ENCODE data around the gene EIF3K.

- TF ChIP-seq CTCF (IDR thresholded peaks at IDR 0.05; ENCODE audit: control extremely low read depth in 1 of 3, insufficient read depth in 1 of 3, low read depth in 1 of 3, low read length in 3 of 3), result no peak
- TF ChIP-seq SP1 (IDR thresholded peaks at IDR 0.05; ENCODE audit: low read depth, low read length), result no peak
- no peak for TF ChIP-seq SIN3A (conservative IDR thresholded peaks at IDR 0.05 in 1 of 2, IDR thresholded peaks at IDR 0.05 in 1 of 2; ENCODE audit: low read depth in 1 of 2, low read length in 2 of 2)
- no peak for TF ChIP-seq JUN (IDR thresholded peaks at IDR 0.05; ENCODE audit: low read depth, low read length)
- TF ChIP-seq POLR2A (IDR thresholded peaks at IDR 0.05; ENCODE audit: control extremely low read depth in 1 of 2, low read depth in 2 of 2, low read length in 2 of 2), result peak in 1 of 2 experiments; percentile 43; a peak in 1 of 3 replicates
- no peak for TF ChIP-seq NANOG (IDR thresholded peaks at IDR 0.05; ENCODE audit: insufficient read depth, low read depth, low read length, poor library complexity, severe bottlenecking)
- TF ChIP-seq CBX5 (IDR thresholded peaks at IDR 0.05; ENCODE audit: low read depth, low read length), result no peak
- TF ChIP-seq EZH2 (IDR thresholded peaks at IDR 0.05; ENCODE audit: low read depth, low read length, severe bottlenecking), result no peak
- TF ChIP-seq EP300 (IDR thresholded peaks at IDR 0.05; ENCODE audit: borderline replicate concordance in 1 of 2, low read depth in 2 of 2, low read length in 2 of 2), result no peak
- TF ChIP-seq, protein P1, sequence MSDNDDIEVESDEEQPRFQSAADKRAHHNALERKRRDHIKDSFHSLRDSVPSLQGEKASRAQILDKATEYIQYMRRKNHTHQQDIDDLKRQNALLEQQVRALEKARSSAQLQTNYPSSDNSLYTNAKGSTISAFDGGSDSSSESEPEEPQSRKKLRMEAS (IDR thresholded peaks at IDR 0.05), result no peak
- no peak for TF ChIP-seq CEBPB (IDR thresholded peaks at IDR 0.05; ENCODE audit: low read depth, low read length)
- no peak for TF ChIP-seq RAD21 (IDR thresholded peaks at IDR 0.05 in 1 of 2, conservative IDR thresholded peaks at IDR 0.05 in 1 of 2; ENCODE audit: low read depth in 2 of 2, low read length in 2 of 2)
- TF ChIP-seq, protein P2, sequence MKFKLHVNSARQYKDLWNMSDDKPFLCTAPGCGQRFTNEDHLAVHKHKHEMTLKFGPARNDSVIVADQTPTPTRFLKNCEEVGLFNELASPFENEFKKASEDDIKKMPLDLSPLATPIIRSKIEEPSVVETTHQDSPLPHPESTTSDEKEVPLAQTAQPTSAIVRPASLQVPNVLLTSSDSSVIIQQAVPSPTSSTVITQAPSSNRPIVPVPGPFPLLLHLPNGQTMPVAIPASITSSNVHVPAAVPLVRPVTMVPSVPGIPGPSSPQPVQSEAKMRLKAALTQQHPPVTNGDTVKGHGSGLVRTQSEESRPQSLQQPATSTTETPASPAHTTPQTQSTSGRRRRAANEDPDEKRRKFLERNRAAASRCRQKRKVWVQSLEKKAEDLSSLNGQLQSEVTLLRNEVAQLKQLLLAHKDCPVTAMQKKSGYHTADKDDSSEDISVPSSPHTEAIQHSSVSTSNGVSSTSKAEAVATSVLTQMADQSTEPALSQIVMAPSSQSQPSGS (IDR thresholded peaks at IDR 0.05; ENCODE audit: low read length), result no peak
- no peak for TF ChIP-seq TAF1 (IDR thresholded peaks at IDR 0.05; ENCODE audit: low read depth, low read length)
Measured at GRCh38 chr19:38658462-38659306, 39.7 kb downstream of the EIF3K start.

All from H1 (cell line).